HG02852 (cell line): ENCODE results near the gene DGKZ.

ENCODE experiments used
- ATAC-seq: cut with Tn5 transposase; IDR thresholded peaks from one replicate; pipeline ENCODE4 v1.9.1; 2021; ENCODE audit warnings: mild to moderate bottlenecking, moderate library complexity; ENCODE audit not compliant: unreplicated experiment

Gene DGKZ

DNA sequence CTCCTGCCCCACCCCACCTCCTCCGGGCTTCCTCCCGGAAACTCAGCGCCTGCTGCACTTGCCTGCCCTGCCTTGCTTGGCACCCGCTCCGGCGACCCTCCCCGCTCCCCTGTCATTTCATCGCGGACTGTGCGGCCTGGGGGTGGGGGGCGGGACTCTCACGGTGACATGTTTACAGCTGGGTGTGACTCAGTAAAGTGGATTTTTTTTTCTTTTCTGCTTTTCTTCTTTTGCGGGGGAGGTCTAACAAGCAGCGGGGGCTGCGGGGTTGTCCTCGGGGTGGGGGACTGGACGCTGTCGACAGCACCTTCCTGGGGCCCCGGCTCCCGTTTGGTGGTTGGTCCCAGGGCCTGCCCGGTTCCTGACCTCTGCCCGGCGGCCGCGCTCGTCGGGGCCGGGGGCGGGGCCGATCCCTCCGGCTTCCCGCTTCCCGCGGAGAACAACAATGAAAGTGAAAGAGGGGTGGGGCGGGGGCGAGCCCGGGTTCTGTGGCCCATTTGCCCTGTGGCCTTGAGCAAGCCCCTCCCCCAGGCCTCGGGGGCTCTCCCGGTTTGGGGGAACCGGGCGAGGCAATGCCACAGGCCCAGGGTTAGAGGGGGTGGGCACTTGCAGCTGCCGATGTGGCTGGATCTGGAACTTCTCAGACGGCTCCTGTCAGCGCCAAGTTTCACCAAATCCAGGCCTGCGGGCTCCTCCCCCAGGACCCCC is 33.2 kb downstream of the DGKZ start:
- no peak for ATAC-seq

DNA sequence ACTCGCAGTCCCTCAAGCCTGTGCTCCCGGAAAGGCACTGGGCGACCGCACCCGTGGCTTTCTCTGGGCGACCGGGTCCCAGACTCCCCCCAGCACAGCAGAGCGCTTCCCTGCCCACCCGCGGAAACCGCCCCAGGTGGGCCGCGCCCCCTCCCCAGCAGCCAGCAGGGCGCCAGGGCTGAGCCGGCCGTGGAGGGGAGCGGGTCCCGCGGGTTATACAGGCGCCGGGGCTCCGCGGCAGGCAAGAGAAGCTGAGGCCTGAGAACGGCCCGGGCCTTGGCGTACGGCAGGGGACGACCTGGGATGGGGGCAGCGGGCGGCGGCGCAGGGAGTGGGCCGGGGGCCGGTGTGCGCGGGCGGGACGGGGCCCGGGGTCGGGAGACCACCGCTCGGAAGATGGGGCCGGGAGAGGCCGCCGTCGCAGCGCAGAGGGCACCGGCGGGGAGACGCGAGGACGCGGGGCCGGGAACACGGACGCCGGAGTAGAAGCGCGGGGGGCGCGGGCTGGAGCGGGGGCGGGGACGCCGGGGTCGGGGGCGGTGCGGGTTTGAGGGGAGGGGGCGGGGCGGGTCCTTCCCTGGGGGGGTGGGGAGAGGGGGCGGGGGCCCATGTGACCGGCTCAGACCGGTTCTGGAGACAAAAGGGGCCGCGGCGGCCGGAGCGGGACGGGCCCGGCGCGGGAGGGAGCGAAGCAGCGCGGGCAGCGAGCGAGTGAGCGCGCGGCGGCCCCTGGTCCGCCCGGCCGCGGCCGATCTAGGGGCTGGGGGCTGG is 34.0 kb downstream of the DGKZ start, which contains the start of gene MDK:
MDK (plus strand) TSS at position 622 of the 771 bp plus-strand sequence. CDS start 389 bp downstream, outside the sequence.
- no peak for ATAC-seq

- ATAC-seq, result no peak
Observed at GRCh38 chr11:46381819-46382645, 34.8 kb downstream of the DGKZ start.

GRCh38 chr11:46382646-46383403 is 35.6 kb downstream of the DGKZ start:
- no peak for ATAC-seq

DNA sequence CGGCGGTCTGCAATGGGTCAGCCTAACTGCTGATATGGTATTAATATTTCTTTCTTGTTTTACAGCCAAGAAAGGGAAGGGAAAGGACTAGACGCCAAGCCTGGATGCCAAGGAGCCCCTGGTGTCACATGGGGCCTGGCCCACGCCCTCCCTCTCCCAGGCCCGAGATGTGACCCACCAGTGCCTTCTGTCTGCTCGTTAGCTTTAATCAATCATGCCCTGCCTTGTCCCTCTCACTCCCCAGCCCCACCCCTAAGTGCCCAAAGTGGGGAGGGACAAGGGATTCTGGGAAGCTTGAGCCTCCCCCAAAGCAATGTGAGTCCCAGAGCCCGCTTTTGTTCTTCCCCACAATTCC is 36.1 kb downstream of the DGKZ start:
- no peak for ATAC-seq

GRCh38 chr11:46383974-46384701 is 36.9 kb downstream of the DGKZ start:
- ATAC-seq, result no peak

- ATAC-seq, result no peak
Observed at GRCh38 chr11:46385169-46386004, 38.1 kb downstream of the DGKZ start.

- no peak for ATAC-seq
Observed at GRCh38 chr11:46386005-46386578, 38.8 kb downstream of the DGKZ start.

DNA sequence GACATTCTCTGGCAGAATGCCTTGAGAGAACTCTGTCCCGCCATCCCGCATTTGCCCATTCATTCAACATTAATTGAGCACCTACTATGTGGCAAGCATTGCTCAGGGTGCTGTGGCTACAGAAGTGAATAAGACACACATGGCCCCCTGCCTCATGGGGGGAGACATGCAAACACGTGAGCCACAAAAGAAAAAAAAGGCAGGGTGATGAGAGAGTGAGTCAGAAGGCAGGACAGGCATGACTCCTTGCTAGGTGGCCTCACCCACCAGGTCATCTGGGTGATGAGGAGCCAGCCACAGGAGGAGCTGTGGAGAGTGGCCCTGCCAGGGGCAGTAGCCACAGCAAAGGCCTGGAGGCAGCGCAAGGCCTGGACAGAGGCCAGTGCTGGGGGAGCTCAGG is 39.4 kb downstream of the DGKZ start:
- ATAC-seq, result no peak

DNA sequence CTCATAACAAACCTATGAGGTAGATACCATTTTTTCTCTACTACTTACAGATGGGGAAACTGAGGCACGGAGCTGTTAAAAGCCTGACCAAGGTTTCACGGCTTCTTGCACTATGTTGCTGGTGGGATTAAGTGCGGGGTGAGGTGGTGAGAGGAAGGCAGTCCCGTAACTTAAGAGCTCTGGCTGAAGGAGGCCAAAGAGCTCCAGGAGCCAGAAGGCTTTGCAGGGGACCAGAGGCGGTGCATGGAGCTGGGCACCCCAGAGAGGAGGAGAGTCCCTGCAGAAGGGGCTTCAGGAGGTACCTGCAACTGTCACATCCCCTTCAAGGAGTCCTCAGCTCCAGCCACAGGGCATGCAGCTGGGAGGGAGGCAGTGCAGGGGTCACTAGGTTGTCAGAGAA is 40.2 kb downstream of the DGKZ start:
- ATAC-seq, result no peak

- no peak for ATAC-seq
Observed at GRCh38 chr11:46387919-46388618, 40.8 kb downstream of the DGKZ start.

- no peak for ATAC-seq
Observed at GRCh38 chr11:46388619-46389449, 41.6 kb downstream of the DGKZ start.

DNA sequence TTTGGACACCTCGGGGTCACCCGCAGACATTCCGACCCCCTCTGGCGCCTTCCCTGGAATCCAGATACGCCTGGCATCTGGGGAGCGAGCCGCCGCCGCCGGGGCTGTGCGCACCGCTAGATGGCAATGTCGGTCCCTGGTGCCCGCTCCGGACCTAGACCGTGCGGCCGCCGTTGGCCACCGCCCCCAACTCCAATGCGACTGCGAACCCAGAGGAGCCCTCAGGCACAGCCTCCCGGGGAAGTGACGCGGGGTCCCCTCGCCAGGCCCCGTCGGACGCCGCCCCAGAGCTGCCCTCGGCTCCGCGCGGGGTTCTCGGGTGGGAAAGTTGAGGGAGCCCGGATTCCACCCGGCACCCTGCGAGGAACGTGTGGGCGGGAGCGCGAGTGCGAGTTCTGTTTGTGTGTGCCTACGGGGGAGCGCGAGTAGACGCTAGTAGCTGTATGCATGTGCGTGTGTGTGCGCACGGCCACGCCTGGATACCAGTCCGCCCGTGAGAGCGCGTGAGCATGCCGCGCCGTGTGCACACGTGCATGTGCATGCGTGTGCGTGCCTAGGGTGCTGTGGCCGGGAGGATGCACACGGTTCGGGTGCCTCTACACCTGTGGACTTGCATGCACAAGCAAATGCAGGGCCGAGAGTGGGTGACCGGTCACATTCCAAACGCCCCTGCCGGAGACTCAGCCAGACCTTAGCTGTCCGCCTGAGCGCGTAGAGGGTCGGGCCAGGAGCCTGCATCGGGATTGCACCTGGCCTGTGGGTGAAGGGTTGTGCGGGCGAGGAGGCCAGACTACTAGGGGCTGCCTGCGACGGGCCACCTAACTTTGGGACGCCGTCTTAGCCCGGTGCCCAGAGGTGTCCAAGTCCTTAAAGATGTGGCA is 42.4 kb downstream of the DGKZ start:
- peak; percentile 42 for ATAC-seq

DNA sequence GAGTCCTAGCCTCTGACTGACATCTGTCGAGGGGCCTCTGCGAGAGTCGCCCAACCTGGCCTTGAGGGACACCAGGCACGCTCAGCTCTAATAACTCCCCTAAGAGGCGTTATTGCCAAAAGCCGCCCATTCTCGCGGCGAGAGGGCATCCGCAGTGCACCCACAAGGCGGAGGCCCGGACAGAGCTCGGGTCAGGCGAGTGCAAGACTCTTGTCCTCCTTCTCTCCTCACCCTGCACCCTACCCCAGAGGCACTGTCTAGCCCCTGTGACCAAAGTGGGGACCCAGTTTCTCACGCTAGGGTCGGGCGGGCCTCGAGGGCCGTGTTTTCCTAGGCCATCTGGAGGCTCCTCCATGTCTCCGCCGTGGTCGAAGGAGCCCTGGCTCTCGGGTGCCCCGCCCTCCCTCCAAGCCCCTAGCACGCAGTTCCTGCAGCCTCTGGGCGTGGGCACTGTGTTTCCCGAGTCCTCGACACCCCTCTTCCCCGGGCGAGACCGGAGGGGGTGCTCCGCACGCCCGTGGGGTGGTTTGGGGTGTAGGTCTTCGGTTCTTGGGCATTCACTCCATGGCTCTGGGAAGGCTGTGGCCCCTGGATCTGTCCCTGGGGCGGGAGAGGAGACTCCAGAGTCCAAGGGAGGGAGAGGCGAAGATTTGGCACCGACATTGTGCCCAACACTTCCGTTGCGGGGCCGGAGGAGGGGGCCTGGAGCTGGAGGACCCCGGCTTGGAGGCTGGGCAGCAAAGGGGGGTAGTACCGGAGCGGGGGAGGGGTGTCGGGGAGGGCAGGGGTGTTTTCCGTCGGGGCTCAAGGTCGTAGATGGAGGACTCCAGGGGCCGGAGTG is 43.3 kb downstream of the DGKZ start:
- no peak for ATAC-seq

GRCh38 chr11:46391186-46391577 is 43.9 kb downstream of the DGKZ start:
- ATAC-seq, result no peak
